Activated CD8-positive, alpha-beta memory T cell treated with anti-CD3 and anti-CD28 coated beads, Interleukin-2, amount 50 U/mL, for 1 hour (primary cell): Measurements from ENCODE around the gene MYD88.
A peak's percentile ranks its signal among the peaks of the same experiment; 100 is the strongest.

Experiments
- DNase-seq: peaks from one replicate; pipeline ENCODE4 v3.0.0-alpha.2; 2020; ENCODE audit errors: extremely low read depth

Gene MYD88

GRCh38 chr3:38164952-38165721, 26.7 kb downstream of the MYD88 start, which contains the start of gene OXSR1:
OXSR1 (plus strand) TSS chr3:38165537; CDS start chr3:38165877, 340 bp downstream.
- peak; percentile 96 for DNase-seq

DNA sequence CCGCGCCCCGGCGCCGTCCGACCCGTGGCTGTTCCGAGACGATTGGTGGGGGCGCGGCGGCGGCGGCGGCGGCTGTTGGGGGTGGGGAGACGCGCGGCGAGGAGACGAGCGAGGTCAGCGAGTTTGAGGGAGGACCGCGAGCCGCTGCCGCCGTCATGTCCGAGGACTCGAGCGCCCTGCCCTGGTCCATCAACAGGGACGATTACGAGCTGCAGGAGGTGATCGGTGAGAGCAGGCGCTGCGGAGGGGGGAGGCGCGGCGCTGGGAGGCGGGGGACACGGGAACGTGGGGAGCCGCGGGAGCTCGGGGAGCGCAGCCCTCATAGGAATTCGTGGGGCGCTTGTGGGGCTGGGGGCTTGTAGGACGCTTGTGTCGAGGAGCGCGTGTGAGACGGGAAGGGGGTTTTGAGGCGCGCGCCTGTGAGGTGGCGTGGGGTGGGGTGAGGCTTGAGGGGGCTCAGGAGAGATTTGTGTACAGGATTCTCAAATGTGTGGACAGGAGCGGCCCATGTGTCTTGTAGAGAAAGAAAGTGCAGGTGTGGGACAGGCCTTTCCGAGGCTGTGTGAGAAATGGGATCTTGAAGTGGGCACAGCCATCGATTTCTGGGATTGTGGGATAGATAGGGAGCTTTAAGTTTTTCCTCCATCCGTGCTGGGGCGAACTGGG, 27.4 kb downstream of the MYD88 start:
- DNase-seq: no peak

DNA sequence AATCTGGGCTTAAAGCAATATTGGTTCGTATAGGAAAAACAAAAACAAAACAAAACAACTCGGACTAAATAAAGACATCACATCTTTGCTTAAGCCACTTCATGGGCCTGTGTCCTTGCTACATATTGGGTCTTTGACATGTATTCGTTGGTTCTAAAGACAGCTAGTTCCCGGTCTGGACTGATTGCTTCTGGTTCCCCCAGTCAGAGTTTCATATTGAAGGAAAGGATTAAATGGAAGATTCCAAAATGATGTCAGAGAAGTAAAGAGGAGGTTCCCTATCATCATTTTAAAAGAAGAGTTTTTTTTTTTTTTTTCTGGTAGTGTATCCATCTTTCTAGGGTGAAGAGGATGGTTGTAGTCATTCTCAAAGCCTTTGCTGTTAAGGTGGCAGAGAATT, 29.1 kb downstream of the MYD88 start:
- no peak for DNase-seq

DNA sequence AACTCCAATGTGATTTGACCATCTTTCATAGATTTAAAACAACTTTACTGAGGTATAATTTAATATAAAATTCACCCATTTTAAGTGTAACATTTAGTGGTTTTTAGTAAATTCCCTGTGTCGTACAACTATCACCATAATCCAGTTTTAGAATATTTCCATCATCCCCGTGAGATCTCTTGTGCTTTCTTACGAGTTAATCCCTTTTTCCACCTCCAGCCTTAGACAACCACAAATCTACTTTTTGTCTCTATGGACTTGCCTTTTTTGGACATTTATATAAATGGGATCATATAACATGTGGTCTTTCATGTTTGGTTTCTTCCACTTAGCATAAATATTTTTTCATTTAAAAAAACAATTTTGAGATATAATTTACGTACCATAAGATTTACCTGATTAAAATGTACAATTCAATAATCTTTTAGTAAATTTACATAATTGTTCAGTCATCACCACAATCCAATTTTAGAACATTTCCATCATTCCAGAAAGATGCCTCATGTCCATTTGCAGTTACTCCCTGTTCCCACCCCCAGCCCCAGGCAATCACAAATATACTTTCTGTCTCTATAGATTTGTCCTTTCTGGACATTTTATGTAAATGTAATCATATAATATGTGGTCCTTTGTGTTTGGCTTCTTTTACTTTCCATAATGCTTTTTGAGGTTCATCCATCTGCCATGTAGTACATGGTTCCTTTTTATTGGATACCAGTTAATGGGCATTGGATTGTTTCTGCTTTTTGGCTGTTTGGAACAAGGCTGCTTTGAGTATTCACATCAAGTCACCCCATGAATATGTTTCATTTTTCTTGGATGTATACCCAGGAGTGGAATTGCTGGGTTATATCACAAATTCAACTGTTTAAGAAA, 29.9 kb downstream of the MYD88 start:
- no peak for DNase-seq

DNA sequence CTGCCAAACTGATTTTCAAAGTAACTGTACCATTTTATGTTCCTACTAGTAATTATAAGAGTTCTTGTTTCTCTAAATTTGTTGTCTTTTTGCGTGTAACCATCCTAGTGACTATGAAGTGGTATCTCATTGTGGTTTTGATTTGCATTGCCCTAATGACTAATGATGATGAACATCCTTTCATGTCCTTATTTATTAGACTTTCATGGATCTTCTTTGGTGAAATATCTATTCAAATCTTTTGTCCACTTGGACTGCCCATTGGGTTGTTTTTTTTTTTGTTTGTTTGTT, 30.5 kb downstream of the MYD88 start:
- DNase-seq: no peak

GRCh38 chr3:38170722-38171121, 32.3 kb downstream of the MYD88 start:
- DNase-seq: no peak

DNA sequence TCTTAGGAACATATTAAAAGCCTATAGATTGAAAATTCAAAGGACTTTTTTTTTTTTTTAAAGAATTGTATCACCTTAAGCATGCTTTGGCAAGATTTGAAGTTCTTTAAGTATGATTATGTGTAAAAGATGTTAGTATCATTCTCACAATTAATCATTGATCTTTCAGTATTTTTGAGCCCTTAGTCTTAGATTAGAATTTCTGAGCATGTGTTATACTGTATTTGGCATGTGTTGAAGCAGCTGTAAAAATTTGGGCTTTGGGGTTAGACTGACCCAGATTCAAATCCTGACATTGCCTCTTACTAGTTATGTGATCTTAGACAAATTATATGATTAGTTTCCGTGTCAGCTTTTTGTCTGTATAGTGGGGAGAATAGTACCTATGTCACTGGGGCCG, 33.2 kb downstream of the MYD88 start:
- DNase-seq: no peak

GRCh38 chr3:38173834-38174418, 35.5 kb downstream of the MYD88 start:
- DNase-seq: no peak

DNA sequence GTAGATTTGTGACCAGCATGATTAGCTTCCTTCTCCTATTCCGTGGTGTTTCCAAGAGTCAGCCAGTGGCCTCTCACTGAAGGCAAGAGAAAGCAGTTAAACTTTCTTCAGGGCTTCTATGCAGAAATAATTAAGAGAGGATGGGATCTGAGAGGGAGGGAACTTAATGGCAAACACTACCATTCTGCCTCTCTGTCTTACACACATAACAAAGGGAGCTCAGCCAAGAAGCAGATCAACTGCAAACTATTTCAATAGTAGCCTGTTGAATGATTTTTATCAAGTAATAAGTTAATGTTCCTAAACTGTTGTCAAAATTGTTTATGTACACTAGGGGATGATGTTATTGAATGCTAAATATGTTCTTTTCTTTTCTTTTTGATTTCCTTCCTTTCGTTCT, 38.7 kb downstream of the MYD88 start:
- DNase-seq: no peak

- DNase-seq: no peak
These were observed 48.3 kb downstream of the MYD88 start for GRCh38 chr3:38186781-38187180.

DNA sequence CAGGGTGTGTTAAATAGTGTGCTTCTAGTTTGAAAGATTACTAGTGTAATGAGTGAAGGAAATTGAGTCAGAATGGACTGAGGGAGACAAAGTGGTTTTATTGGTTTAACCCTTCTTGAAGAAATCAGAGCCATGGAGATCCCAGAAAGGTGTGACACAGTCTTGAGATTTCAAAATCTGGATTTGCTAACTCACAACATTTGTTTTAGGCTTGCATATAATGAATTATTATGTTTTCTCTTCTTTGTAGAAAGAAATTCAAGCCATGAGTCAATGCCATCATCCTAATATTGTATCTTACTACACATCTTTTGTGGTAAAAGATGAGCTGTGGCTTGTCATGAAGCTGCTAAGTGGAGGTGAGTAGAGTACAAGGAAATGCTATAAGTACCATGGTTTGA, 52.0 kb downstream of the MYD88 start:
- DNase-seq: no peak
